PC-3 (cell line): Measurements from ENCODE around the gene CLK2. TPM values are rescaled to one million over a fixed set of nuclear protein-coding genes. Genes with fewer than 3 reads are reported as not detected.

Source experiments
- ATAC-seq: fragments of 200-7000 bp; cut with Tn5 transposase; 2 replicates; pipeline ENCODE4 v1.9.1; 2020; ENCODE audit warnings: mild to moderate bottlenecking, moderate library complexity
- BruUV-seq: library from RNA; stranded (reverse); fragments of 400-500 nt; replicated peaks from 2 replicates; lab custom pipeline; 2021; lab: Mats Ljungman, UMichigan
- CTCF ChIA-PET: fragments of 300-600 bp; sonication (Branson Sonifier 250); formaldehyde crosslinking; loops from one replicate; lab custom pipeline; 2022; ENCODE audit warnings: antibody characterized with exemption; lab: Charles Lee
- POLR2A ChIA-PET: fragments of 300-600 bp; sonication (Branson Sonifier 250); formaldehyde crosslinking; loops from one replicate; lab custom pipeline; 2022; ENCODE audit warnings: antibody characterized with exemption; ENCODE audit not compliant: unreplicated experiment; lab: Charles Lee
- DNase-seq: peaks from one replicate; pipeline ENCODE4 v3.0.0-alpha.2; 2015
- H2AFZ ChIP-seq: fragments of 300-600 bp; sonication (generic); 2 replicates; pipeline ENCODE4 v1.6.0; 2016; ENCODE audit warnings: antibody characterized with exemption, low read length
- H3F3A ChIP-seq: fragments of 300-600 bp; sonication (generic); one replicate; pipeline ENCODE4 v1.6.0; 2017; ENCODE audit warnings: antibody characterized with exemption, low read length, control low read depth, mild to moderate bottlenecking; ENCODE audit not compliant: unreplicated experiment
- H3K27ac ChIP-seq: fragments of 300-600 bp; sonication (generic); 2 replicates; pipeline ENCODE4 v1.5.1; 2016; ENCODE audit warnings: mild to moderate bottlenecking, low read length
- H3K27me3 ChIP-seq: fragments of 300-600 bp; sonication (generic); 2 replicates; pipeline ENCODE4 v1.6.1; 2016; ENCODE audit warnings: low read length, mixed read lengths
- H3K36me3 ChIP-seq: fragments of 300-600 bp; sonication (generic); 2 replicates; pipeline ENCODE4 v1.6.1; 2016; ENCODE audit warnings: low read depth, mixed run types, low read length, mixed read lengths
- H3K4me1 ChIP-seq: fragments of 300-600 bp; sonication (generic); 2 replicates; pipeline ENCODE4 v1.5.1; 2016; ENCODE audit warnings: low read length; ENCODE audit not compliant: insufficient read depth
- H3K4me2 ChIP-seq: fragments of 300-600 bp; sonication (generic); 2 replicates; pipeline ENCODE4 v1.6.0; 2016; ENCODE audit warnings: low read length
- H3K4me3 ChIP-seq: fragments of 300-600 bp; sonication (generic); 2 replicates; pipeline ENCODE4 v1.5.1; 2016; ENCODE audit warnings: mild to moderate bottlenecking, low read length, mixed read lengths
- H3K79me2 ChIP-seq: fragments of 300-600 bp; sonication (generic); 2 replicates; pipeline ENCODE4 v1.6.1; 2017; ENCODE audit warnings: low read length, mixed read lengths
- H3K9ac ChIP-seq: fragments of 300-600 bp; sonication (generic); 2 replicates; pipeline ENCODE4 v1.6.0; 2016; ENCODE audit warnings: mild to moderate bottlenecking, low read length
- H3K9me2 ChIP-seq: fragments of 300-600 bp; sonication (generic); replicated peaks from 2 replicates; pipeline ENCODE4 v1.6.1; 2016; ENCODE audit warnings: mixed run types, low read length, mixed read lengths
- H3K9me3 ChIP-seq: fragments of 300-600 bp; sonication (generic); 2 replicates; pipeline ENCODE4 v1.6.1; 2016; ENCODE audit warnings: low read length, mixed read lengths
- H4K20me1 ChIP-seq: fragments of 300-600 bp; sonication (generic); 2 replicates; pipeline ENCODE4 v1.6.1; 2016; ENCODE audit warnings: low read length, mixed read lengths
- CTCF ChIP-seq: fragments of 300-600 bp; sonication (generic); conservative IDR thresholded peaks from 2 replicates; pipeline ENCODE4 v1.5.1; 2017; ENCODE audit warnings: antibody characterized with exemption, low read depth, mild to moderate bottlenecking, low read length
- EZH2 ChIP-seq: fragments of 300-600 bp; sonication (generic); IDR thresholded peaks from one replicate; pipeline ENCODE4 v1.6.1; 2017; ENCODE audit warnings: antibody characterized with exemption, mild to moderate bottlenecking, low read length; ENCODE audit not compliant: unreplicated experiment
- EZH2phosphoT487 ChIP-seq: fragments of 300-600 bp; sonication (generic); IDR thresholded peaks from 2 replicates; pipeline ENCODE4 v1.6.1; 2018; ENCODE audit warnings: mild to moderate bottlenecking, antibody characterized with exemption, low read length, borderline replicate concordance
- intact Hi-C: fragments of 100-400 bp; cut with micrococcal nuclease; formaldehyde crosslinking; loops from 2 replicates; pipeline ENCODE4 v1.9.0; 2023
- total RNA-seq: library from RNA; depleted of rRNA; stranded (reverse); fragments of >200 nt; gene quantifications from 2 replicates; pipeline ENCODE4 v1.2.3, GENCODE V29; 2014

CLK2 gene
- total RNA-seq, 1 experiment from 2014 or later: 49.9 TPM

- no peak for ATAC-seq
- Histone ChIP-seq H2AFZ (no peak overlapping the region), H3K79me2 (no peaks in the 10 kb centered on the region), H3K4me1 (peaks cover 6% of the 10 kb centered on the region; the same call in 1 of the 2 replicates), H3K36me3 (no peaks in the 10 kb centered on the region), H4K20me1 (no peaks in the 10 kb centered on the region), H3K4me2 (no peak overlapping the region), H3K9ac (no peak overlapping the region), H3K27me3 (no peaks in the 10 kb centered on the region), H3K9me3 (no peaks in the 10 kb centered on the region), H3K27ac (no peak overlapping the region), H3K9me2 (no peaks in the 10 kb centered on the region), H3F3A (no peaks in the 10 kb centered on the region), H3K4me3 (no peak overlapping the region)
- CTCF ChIA-PET: interaction anchor here (0.6 kb wide), 1 partner anchor 393 kb away, joined by 3 read pairs; no protein-coding TSS in a partner anchor
- no peak for DNase-seq
- intact Hi-C loops: no loop called here
- no TSS peak for BruUV-seq
- TF ChIP-seq CTCF: no peak
- TF ChIP-seq EZH2phosphoT487: no peak
- TF ChIP-seq EZH2: no peak
- POLR2A ChIA-PET: no interaction called here
These were observed 6.0 kb upstream of the CLK2 start for GRCh38 chr1:155279268-155279667.

GRCh38 chr1:155278689-155279160, 5.4 kb upstream of the CLK2 start:
- CTCF ChIA-PET: interaction anchor here (0.7 kb wide), 2 partner anchors 27 to 44 kb away, joined by 3 read pairs; no protein-coding TSS in a partner anchor
- no peak overlapping the region for H3K27ac ChIP-seq
- peak; percentile 25 for DNase-seq
- no peaks in the 10 kb centered on the region for H3K9me2 ChIP-seq
- H3K27me3 ChIP-seq: no peaks in the 10 kb centered on the region
- no TSS peak for BruUV-seq
- ATAC-seq: no peak
- no peak overlapping the region for H3K9ac ChIP-seq
- peaks cover 1% of the 10 kb centered on the region; the same call in 1 of the 2 replicates for H3K79me2 ChIP-seq
- no peaks in the 10 kb centered on the region for H3K9me3 ChIP-seq
- TF ChIP-seq EZH2: no peak
- no peak for TF ChIP-seq EZH2phosphoT487
- TF ChIP-seq CTCF: no peak
- POLR2A ChIA-PET: no interaction called here
- no peaks in the 10 kb centered on the region for H4K20me1 ChIP-seq
- intact Hi-C loops: loop anchor here (1.0 kb wide), 1 partner anchor 314 kb away; no protein-coding TSS in a partner anchor
- peak overlapping the region; percentile 96; the same call in 1 of the 2 replicates for H3K4me3 ChIP-seq
- no peaks in the 10 kb centered on the region for H3F3A ChIP-seq
- H3K4me1 ChIP-seq: peaks cover 8% of the 10 kb centered on the region
- H2AFZ ChIP-seq: no peak overlapping the region
- H3K36me3 ChIP-seq: no peaks in the 10 kb centered on the region
- peak overlapping the region; percentile 100 for H3K4me2 ChIP-seq
